IMR-90 (cell line): Measurements from ENCODE around the gene NDEL1. TPM values are rescaled to one million over a fixed set of nuclear protein-coding genes. Genes with fewer than 3 reads are reported as not detected.

ENCODE experiments used
- ATAC-seq: fragments of 200-7000 bp; cut with Tn5 transposase; 2 replicates; pipeline ENCODE4 v1.9.1; 2020; ENCODE audit warnings: low read depth, mild to moderate bottlenecking, moderate library complexity
- BruUV-seq: library from RNA; stranded (reverse); fragments of 400-500 nt; replicated peaks from 2 replicates; lab custom pipeline; 2021; lab: Mats Ljungman, UMichigan
- CTCF ChIA-PET: fragments of 300-600 bp; formaldehyde crosslinking; extraction: SDS; loops from one replicate; lab custom pipeline; 2021; ENCODE audit warnings: antibody characterized with exemption; lab: Yijun Ruan, JAX
- POLR2A ChIA-PET: fragments of 300-600 bp; sonication (Branson Sonifier 250); formaldehyde crosslinking; loops from one replicate; lab custom pipeline; 2022; ENCODE audit warnings: antibody characterized with exemption; ENCODE audit not compliant: unreplicated experiment; lab: Charles Lee
- DNase-seq: peaks from one replicate; pipeline ENCODE4 v3.0.0; 2013
- H2AFZ ChIP-seq: replicated peaks from 2 replicates; pipeline ENCODE3; 2013; ENCODE audit warnings: low read length, mild to moderate bottlenecking; ENCODE audit not compliant: poor library complexity
- H2AK5ac ChIP-seq: 2 replicates; pipeline ENCODE4 v1.6.1; 2013; ENCODE audit warnings: low read depth, low read length, inconsistent platforms
- H2AK9ac ChIP-seq: replicated peaks from 2 replicates; pipeline ENCODE3; 2013; ENCODE audit warnings: mild to moderate bottlenecking, low read depth, low read length, moderate library complexity; ENCODE audit not compliant: poor library complexity
- H2BK120ac ChIP-seq: 2 replicates; pipeline ENCODE4 v1.6.1; 2013; ENCODE audit warnings: low read depth, low read length, inconsistent platforms
- H2BK15ac ChIP-seq: 3 replicates; pipeline ENCODE4 v1.6.1; 2013; ENCODE audit warnings: low read depth, low read length, inconsistent platforms
- H2BK20ac ChIP-seq: 2 replicates; pipeline ENCODE4 v1.6.1; 2013; ENCODE audit warnings: low read depth, mild to moderate bottlenecking, inconsistent platforms, low read length, moderate library complexity
- H2BK5ac ChIP-seq: 2 replicates; pipeline ENCODE4 v1.6.1; 2013; ENCODE audit warnings: mild to moderate bottlenecking, low read depth, low read length, inconsistent platforms; ENCODE audit not compliant: poor library complexity, severe bottlenecking
- H3K14ac ChIP-seq: replicated peaks from 2 replicates; pipeline ENCODE4 v1.6.1; 2013; ENCODE audit warnings: low read depth, low read length, inconsistent platforms
- H3K18ac ChIP-seq: 2 replicates; pipeline ENCODE4 v1.6.1; 2013; ENCODE audit warnings: low read depth, low read length, control low read depth
- H3K23ac ChIP-seq: 2 replicates; pipeline ENCODE4 v1.6.1; 2013; ENCODE audit warnings: low read depth, low read length, inconsistent platforms
- H3K27ac ChIP-seq: 2 replicates; pipeline ENCODE4 v1.5.1; 2013; ENCODE audit warnings: mild to moderate bottlenecking, control low read depth, low read length; ENCODE audit not compliant: insufficient read depth
- H3K27me3 ChIP-seq: 2 replicates; pipeline ENCODE4 v1.6.1; 2013; ENCODE audit warnings: low read length; ENCODE audit not compliant: control insufficient read depth, insufficient read depth
- H3K36me3 ChIP-seq: 2 replicates; pipeline ENCODE4 v1.6.1; 2013; ENCODE audit warnings: low read length, mixed read lengths; ENCODE audit not compliant: control insufficient read depth, insufficient read depth
- H3K4ac ChIP-seq: 2 replicates; pipeline ENCODE4 v1.6.1; 2013; ENCODE audit warnings: low read depth, low read length, inconsistent platforms
- H3K4me1 ChIP-seq: 2 replicates; pipeline ENCODE4 v1.6.1; 2013; ENCODE audit warnings: low read length, mixed read lengths; ENCODE audit not compliant: control insufficient read depth, insufficient read depth
- H3K4me2 ChIP-seq: 2 replicates; pipeline ENCODE4 v1.6.1; 2013; ENCODE audit warnings: low read depth, mild to moderate bottlenecking, control low read depth, low read length, moderate library complexity
- H3K4me3 ChIP-seq: 2 replicates; pipeline ENCODE4 v1.5.1; 2013; ENCODE audit warnings: low read depth, mild to moderate bottlenecking, control low read depth, low read length, moderate library complexity; ENCODE audit not compliant: insufficient read depth
- H3K56ac ChIP-seq: 2 replicates; pipeline ENCODE4 v1.6.1; 2013; ENCODE audit warnings: low read length, inconsistent platforms; ENCODE audit not compliant: insufficient read depth; ENCODE audit errors: extremely low read depth
- H3K79me1 ChIP-seq, 2 experiments: 2 replicates each; pipeline ENCODE4 v1.6.1; 2013; ENCODE audit warnings: low read length in 2 of 2, inconsistent platforms in 1 of 2, low read depth in 1 of 2
- H3K9ac ChIP-seq: 2 replicates; pipeline ENCODE4 v1.6.1; 2013; ENCODE audit warnings: low read depth, low read length, control low read depth
- H3K9me1 ChIP-seq: 2 replicates; pipeline ENCODE4 v1.6.1; 2013; ENCODE audit warnings: low read length, inconsistent platforms; ENCODE audit not compliant: insufficient read depth
- H3K9me3 ChIP-seq: 2 replicates; pipeline ENCODE4 v1.6.1; 2013; ENCODE audit warnings: low read length; ENCODE audit not compliant: control insufficient read depth, insufficient read depth
- H4K20me1 ChIP-seq: 2 replicates; pipeline ENCODE4 v1.6.1; 2013; ENCODE audit warnings: low read length, inconsistent platforms; ENCODE audit not compliant: insufficient read depth
- H4K5ac ChIP-seq: 2 replicates; pipeline ENCODE4 v1.6.1; 2013; ENCODE audit warnings: mild to moderate bottlenecking, low read depth, low read length, control low read depth
- H4K8ac ChIP-seq, 2 experiments: 2 replicates each; pipeline ENCODE4 v1.6.1; 2013; ENCODE audit warnings: low read depth in 2 of 2, low read length in 2 of 2, control low read depth in 1 of 2, inconsistent platforms in 1 of 2
- H4K91ac ChIP-seq: 2 replicates; pipeline ENCODE4 v1.6.1; 2013; ENCODE audit warnings: low read depth, low read length, inconsistent platforms; ENCODE audit not compliant: insufficient read depth
- CEBPB ChIP-seq: IDR thresholded peaks from 2 replicates; pipeline ENCODE4 v1.6.1; 2012; ENCODE audit warnings: low read depth, low read length, improper control_type of control experiment
- CHD1 ChIP-seq: IDR thresholded peaks from 2 replicates; pipeline ENCODE4 v1.6.1; 2012; ENCODE audit warnings: low read depth, low read length, improper control_type of control experiment
- FOS ChIP-seq: fragments of 150-350 bp; IDR thresholded peaks from 2 replicates; pipeline ENCODE4 v1.6.1; 2016; ENCODE audit warnings: low read depth, low read length
- MAFK ChIP-seq: IDR thresholded peaks from 2 replicates; pipeline ENCODE4 v1.6.1; 2012; ENCODE audit warnings: low read depth, low read length, improper control_type of control experiment
- MAZ ChIP-seq: IDR thresholded peaks from 2 replicates; pipeline ENCODE4 v1.6.1; 2012; ENCODE audit warnings: low read depth, mild to moderate bottlenecking, low read length, improper control_type of control experiment, moderate library complexity, borderline replicate concordance
- MXI1 ChIP-seq: IDR thresholded peaks from 2 replicates; pipeline ENCODE4 v1.6.1; 2012; ENCODE audit warnings: low read depth, mild to moderate bottlenecking, low read length, moderate library complexity, borderline replicate concordance
- RAD21 ChIP-seq: IDR thresholded peaks from 2 replicates; pipeline ENCODE4 v1.6.1; 2012; ENCODE audit warnings: low read length, improper control_type of control experiment
- RCOR1 ChIP-seq: IDR thresholded peaks from 2 replicates; pipeline ENCODE4 v1.6.1; 2012; ENCODE audit warnings: mild to moderate bottlenecking, low read length, improper control_type of control experiment; ENCODE audit not compliant: insufficient replicate concordance
- RFX5 ChIP-seq: IDR thresholded peaks from 2 replicates; pipeline ENCODE4 v1.8.0; 2012; ENCODE audit warnings: low read depth, mild to moderate bottlenecking, low read length, moderate library complexity
- SMC3 ChIP-seq: fragments of 150-350 bp; IDR thresholded peaks from 2 replicates; pipeline ENCODE4 v1.6.1; 2016; ENCODE audit warnings: low read depth, mild to moderate bottlenecking, antibody characterized with exemption, low read length, moderate library complexity
- WGBS, 2 experiments: methylation state at CpG; one replicate each; pipeline versions ENCODE4 v1.1.5 to v1.1.7; 2013; ENCODE audit warnings: missing lambda C conversion rate in 2 of 2; ENCODE audit not compliant: insufficient read length in 1 of 2; ENCODE audit errors: extremely low coverage in 2 of 2; 5-methylcytosine and 5-hydroxymethylcytosine counted together
- dilution Hi-C: fragments of 300-500 bp; cut with HindIII; formaldehyde crosslinking; loops from one replicate; pipeline ENCODE4 v1.14.3; 2018; ENCODE audit warnings: low sequenced_read_pairs; ENCODE audit not compliant: unreplicated experiment
- in situ Hi-C: fragments of 300-500 bp; cut with MboI; formaldehyde crosslinking; loops from 3 replicates; pipeline ENCODE4 v1.14.3; 2019; ENCODE audit warnings: low sequenced_read_pairs, inconsistent platforms, mixed read lengths
- intact Hi-C: fragments of 100-400 bp; cut with micrococcal nuclease; formaldehyde crosslinking; loops from 2 replicates; pipeline ENCODE4 v1.10.0; 2022
- polyA plus RNA-seq, 3 experiments: library from polyadenylated mRNA; depleted of rRNA; stranded (reverse); fragments of >200 nt; gene quantifications; 2 replicates each; pipeline ENCODE4 v1.2.3, GENCODE V29; 2012; ENCODE audit warnings: low replicate concordance in 1 of 3
- total RNA-seq: library from RNA; depleted of rRNA; stranded (reverse); fragments of >200 nt; gene quantifications from 2 replicates; pipeline ENCODE4 v1.2.3, GENCODE V29; 2012
- TF ChIP-seq, protein P1 (sequence below): fragments of 150-350 bp; IDR thresholded peaks from 2 replicates; pipeline ENCODE4 v1.6.1; 2017; ENCODE audit warnings: mild to moderate bottlenecking, antibody characterized with exemption, low read length, low read depth
- TF ChIP-seq, protein P2 (sequence below): fragments of 150-350 bp; IDR thresholded peaks from 2 replicates; pipeline ENCODE4 v1.6.1; 2016; ENCODE audit warnings: low read depth, mild to moderate bottlenecking, low read length, moderate library complexity, borderline replicate concordance
- TF ChIP-seq, protein P3 (sequence below): conservative IDR thresholded peaks from 2 replicates; pipeline ENCODE4 v1.5.1; 2012; ENCODE audit warnings: mild to moderate bottlenecking, low read depth, low read length, improper control_type of control experiment

The NDEL1 gene
- total and polyA plus RNA-seq, 2 of the 4 experiments (the other 2 are of a cell fraction): 28.9 to 95.6 TPM

DNA sequence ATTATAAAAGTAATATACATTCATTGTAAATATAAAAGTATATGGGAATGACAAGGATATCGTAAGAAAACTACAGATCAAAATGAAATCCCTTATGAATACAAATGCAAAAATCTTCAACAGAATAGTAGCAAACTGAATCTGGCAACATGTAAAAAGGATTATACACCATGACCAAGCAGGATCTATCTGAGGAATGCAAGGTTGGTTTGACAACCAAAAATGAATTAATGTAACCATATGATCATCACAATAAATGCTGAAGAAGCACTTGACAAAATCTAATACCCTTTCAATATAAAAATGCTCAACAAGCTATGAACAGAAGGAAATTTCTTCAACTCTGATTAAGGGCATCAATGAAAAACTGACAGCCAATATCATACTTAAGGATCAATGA, 48.8 kb downstream of the NDEL1 start:
- H3K4ac ChIP-seq: no peak overlapping the region
- peaks cover 17% of the 10 kb centered on the region; the same call in 1 of the 2 replicates for H4K20me1 ChIP-seq
- CTCF ChIA-PET: no interaction called here
- no peak overlapping the region for H3K4me2 ChIP-seq
- no peak overlapping the region for H2BK5ac ChIP-seq
- no peak overlapping the region for H3K56ac ChIP-seq
- H2BK20ac ChIP-seq: no peak overlapping the region
- H3K27me3 ChIP-seq: no peaks in the 10 kb centered on the region
- no peak for ATAC-seq
- H4K8ac ChIP-seq: no peak overlapping the region
- H3K27ac ChIP-seq: no peak overlapping the region
- H3K23ac ChIP-seq: no peak overlapping the region
- H2BK120ac ChIP-seq: no peak overlapping the region
- in situ Hi-C loops (no loop called here), intact Hi-C loops (no loop called here), dilution Hi-C loops (no loop called here)
- no peak overlapping the region for H3K14ac ChIP-seq
- H3K18ac ChIP-seq: no peak overlapping the region
- no peak overlapping the region for H3K4me3 ChIP-seq
- no peak overlapping the region for H2AK9ac ChIP-seq
- H4K91ac ChIP-seq: no peak overlapping the region
- no peak overlapping the region for H3K9ac ChIP-seq
- no peaks in the 10 kb centered on the region for H3K9me3 ChIP-seq
- no peak overlapping the region for H2AFZ ChIP-seq
- H2AK5ac ChIP-seq: no peak overlapping the region
- BruUV-seq: no TSS peak
- TF ChIP-seq, protein P1, sequence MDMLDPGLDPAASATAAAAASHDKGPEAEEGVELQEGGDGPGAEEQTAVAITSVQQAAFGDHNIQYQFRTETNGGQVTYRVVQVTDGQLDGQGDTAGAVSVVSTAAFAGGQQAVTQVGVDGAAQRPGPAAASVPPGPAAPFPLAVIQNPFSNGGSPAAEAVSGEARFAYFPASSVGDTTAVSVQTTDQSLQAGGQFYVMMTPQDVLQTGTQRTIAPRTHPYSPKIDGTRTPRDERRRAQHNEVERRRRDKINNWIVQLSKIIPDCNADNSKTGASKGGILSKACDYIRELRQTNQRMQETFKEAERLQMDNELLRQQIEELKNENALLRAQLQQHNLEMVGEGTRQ: no peak
- TF ChIP-seq RAD21: no peak
- TF ChIP-seq RFX5: no peak
- TF ChIP-seq MXI1: no peak
- TF ChIP-seq, protein P2, sequence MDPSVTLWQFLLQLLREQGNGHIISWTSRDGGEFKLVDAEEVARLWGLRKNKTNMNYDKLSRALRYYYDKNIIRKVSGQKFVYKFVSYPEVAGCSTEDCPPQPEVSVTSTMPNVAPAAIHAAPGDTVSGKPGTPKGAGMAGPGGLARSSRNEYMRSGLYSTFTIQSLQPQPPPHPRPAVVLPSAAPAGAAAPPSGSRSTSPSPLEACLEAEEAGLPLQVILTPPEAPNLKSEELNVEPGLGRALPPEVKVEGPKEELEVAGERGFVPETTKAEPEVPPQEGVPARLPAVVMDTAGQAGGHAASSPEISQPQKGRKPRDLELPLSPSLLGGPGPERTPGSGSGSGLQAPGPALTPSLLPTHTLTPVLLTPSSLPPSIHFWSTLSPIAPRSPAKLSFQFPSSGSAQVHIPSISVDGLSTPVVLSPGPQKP: no peak
- TF ChIP-seq CEBPB: no peak
- TF ChIP-seq, protein P3, sequence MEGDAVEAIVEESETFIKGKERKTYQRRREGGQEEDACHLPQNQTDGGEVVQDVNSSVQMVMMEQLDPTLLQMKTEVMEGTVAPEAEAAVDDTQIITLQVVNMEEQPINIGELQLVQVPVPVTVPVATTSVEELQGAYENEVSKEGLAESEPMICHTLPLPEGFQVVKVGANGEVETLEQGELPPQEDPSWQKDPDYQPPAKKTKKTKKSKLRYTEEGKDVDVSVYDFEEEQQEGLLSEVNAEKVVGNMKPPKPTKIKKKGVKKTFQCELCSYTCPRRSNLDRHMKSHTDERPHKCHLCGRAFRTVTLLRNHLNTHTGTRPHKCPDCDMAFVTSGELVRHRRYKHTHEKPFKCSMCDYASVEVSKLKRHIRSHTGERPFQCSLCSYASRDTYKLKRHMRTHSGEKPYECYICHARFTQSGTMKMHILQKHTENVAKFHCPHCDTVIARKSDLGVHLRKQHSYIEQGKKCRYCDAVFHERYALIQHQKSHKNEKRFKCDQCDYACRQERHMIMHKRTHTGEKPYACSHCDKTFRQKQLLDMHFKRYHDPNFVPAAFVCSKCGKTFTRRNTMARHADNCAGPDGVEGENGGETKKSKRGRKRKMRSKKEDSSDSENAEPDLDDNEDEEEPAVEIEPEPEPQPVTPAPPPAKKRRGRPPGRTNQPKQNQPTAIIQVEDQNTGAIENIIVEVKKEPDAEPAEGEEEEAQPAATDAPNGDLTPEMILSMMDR: no peak
- TF ChIP-seq CHD1: no peak
- TF ChIP-seq RCOR1: no peak
- no peak for TF ChIP-seq SMC3
- TF ChIP-seq MAFK: no peak
- no peak for TF ChIP-seq MAZ
- TF ChIP-seq FOS: no peak
- no CpG with 5 or more reads among the region's 1 CpG for WGBS, 2 experiments
- H4K5ac ChIP-seq: no peak overlapping the region
- H3K4me1 ChIP-seq: peaks cover 11% of the 10 kb centered on the region
- peaks cover 9 to 36% of the 10 kb centered on the region in 2 experiments; a peak in 3 of 4 replicates for H3K79me1 ChIP-seq
- POLR2A ChIA-PET: no interaction called here
- H3K9me1 ChIP-seq: peaks cover 14% of the 10 kb centered on the region
- no peak for DNase-seq
- peaks cover 61% of the 10 kb centered on the region for H3K36me3 ChIP-seq
- no peak overlapping the region for H2BK15ac ChIP-seq
